ENCODE results near the gene TBX20. TPM values are rescaled to one million over a fixed set of nuclear protein-coding genes. Genes with fewer than 3 reads are reported as not detected.

TBX20 gene
- total and polyA plus RNA-seq, 2 of the 8 experiments (the other 6 are each of a cell fraction or from before 2014, with no cell fraction given): 0.08 to 0.26 TPM

GRCh38 chr7:35250941-35251340 is 3.0 kb downstream of the TBX20 start:
- Histone ChIP-seq H3K23ac (ENCODE audit: insufficient read length) (no peak overlapping the region), H3K4ac (replicated peaks; ENCODE audit: insufficient read length, low read depth, low read length) (no peak overlapping the region), H3K4me1 (replicated peaks in 1 of 4; ENCODE audit: control insufficient read depth in 3 of 4, insufficient read depth in 4 of 4, low read length in 3 of 4) (peaks cover 2 to 14% (median 9%) of the 10 kb centered on the region in 4 experiments), H3K18ac (ENCODE audit: extremely low read depth, low read length) (no peak overlapping the region), H3K4me3 (ENCODE audit: extremely low read depth in 1 of 4, insufficient read depth in 2 of 4, low read depth in 3 of 4, low read length in 4 of 4) (no peak overlapping the region), H2BK15ac (ENCODE audit: low read length) (no peak overlapping the region), H3K56ac (replicated peaks; ENCODE audit: insufficient read length, low read depth, low read length) (no peak overlapping the region), H2BK120ac (replicated peaks; ENCODE audit: low read depth, low read length) (no peak overlapping the region), H3K14ac (ENCODE audit: insufficient read length) (no peak overlapping the region), H2BK20ac (ENCODE audit: low read length) (no peak overlapping the region), H3K27me3 (replicated peaks in 1 of 4; ENCODE audit: control insufficient read depth in 3 of 4, extremely low read depth in 1 of 4, insufficient read depth in 3 of 4, low read length in 3 of 4) (peaks cover 53 to 87% (median 77%) of the 10 kb centered on the region in 4 experiments), H3K79me1 (ENCODE audit: low read depth, low read length) (no peaks in the 10 kb centered on the region), H4K8ac (ENCODE audit: extremely low read depth, insufficient read depth, low read length) (no peak overlapping the region), H3K36me3 (ENCODE audit: control insufficient read depth in 2 of 4, insufficient read depth in 4 of 4, low read length in 3 of 4) (no peaks in the 10 kb centered on the region), H4K20me1 (replicated peaks in 1 of 2; ENCODE audit: control insufficient read depth in 1 of 2, insufficient read depth in 2 of 2, low read length in 2 of 2) (peaks cover 7 to 12% of the 10 kb centered on the region in 2 experiments), H3K79me2 (ENCODE audit: control insufficient read depth in 1 of 2, insufficient read depth in 2 of 2, low read length in 2 of 2) (no peaks in the 10 kb centered on the region), H3K23me2 (ENCODE audit: low read depth, low read length) (peaks cover 14% of the 10 kb centered on the region; the same call in 1 of the 2 replicates), H4K5ac (ENCODE audit: insufficient read length, low read depth, low read length) (no peak overlapping the region), H3K27ac (ENCODE audit: low read depth, low read length) (no peak overlapping the region), H3K9ac (replicated peaks in 1 of 4; ENCODE audit: extremely low read depth in 1 of 4, low read depth in 3 of 4, low read length in 3 of 4) (no peak overlapping the region), H4K91ac (replicated peaks; ENCODE audit: insufficient read length, low read length) (no peak overlapping the region), H3K9me3 (ENCODE audit: insufficient read depth in 2 of 2, low read depth in 1 of 2, low read length in 1 of 2) (no peaks in the 10 kb centered on the region), H2BK12ac (ENCODE audit: low read depth, low read length) (no peak overlapping the region), H2BK5ac (ENCODE audit: low read depth, low read length) (no peak overlapping the region), H3K4me2 (ENCODE audit: insufficient read depth in 1 of 2, low read depth in 2 of 2, low read length in 2 of 2) (no peak overlapping the region), H2AFZ (ENCODE audit: low read length) (no peak overlapping the region), H2AK5ac (ENCODE audit: low read depth, low read length) (no peak overlapping the region)
- POLR2A ChIA-PET (ENCODE audit: partially characterized antibody): interaction anchor here (4.9 kb wide), 1 partner anchor 11 kb away, joined by 35 read pairs; no protein-coding TSS in a partner anchor
- TF ChIP-seq CBX8 (IDR thresholded peaks at IDR 0.05; ENCODE audit: borderline replicate concordance, low read depth, low read length): 0 out of 2 replicates have a peak, but pooled peaks have one; percentile 48
- TF ChIP-seq EP300 (IDR thresholded peaks at IDR 0.05; ENCODE audit: borderline replicate concordance in 1 of 2, low read depth in 2 of 2, low read length in 2 of 2): no peak
- DNase-seq (ENCODE audit: low read depth in 1 of 2, low spot score in 2 of 2) (no peak), FAIRE-seq (no peak)
- CTCF ChIA-PET (ENCODE audit: partially characterized antibody): interaction anchor here (1.5 to 2.5 kb wide), 2 partner anchors 270 to 287 kb away, joined by 6 to 9 read pairs; no protein-coding TSS in a partner anchor
- 40% methylated on average over 1 of the region's 1 CpG; no CpG with 5 or more reads in 1 of the 2 experiments for WGBS, 2 experiments (ENCODE audit: extremely low coverage in 1 of 2, insufficient coverage in 1 of 2, insufficient read length in 1 of 2, insufficient replicate concordance in 2 of 2, low coverage in 1 of 2, low lambda C conversion rate in 2 of 2, missing lambda C conversion rate in 1 of 2)

Data from H1 (cell line).